C1 segment of cervical spinal cord (tissue), 14 donors: ENCODE measurements around the gene MYO16.
A peak's percentile ranks its signal among the peaks of the same experiment; 100 is the strongest.

Experiments
- DNase-seq, 14 donors: peaks; one replicate each; lab custom pipeline; 2025; lab: John Stamatoyannopoulos, UW

MYO16 gene

GRCh38 chr13:109123971-109124370, 494.6 kb downstream of the MYO16 start:
- no peak for DNase-seq

DNA sequence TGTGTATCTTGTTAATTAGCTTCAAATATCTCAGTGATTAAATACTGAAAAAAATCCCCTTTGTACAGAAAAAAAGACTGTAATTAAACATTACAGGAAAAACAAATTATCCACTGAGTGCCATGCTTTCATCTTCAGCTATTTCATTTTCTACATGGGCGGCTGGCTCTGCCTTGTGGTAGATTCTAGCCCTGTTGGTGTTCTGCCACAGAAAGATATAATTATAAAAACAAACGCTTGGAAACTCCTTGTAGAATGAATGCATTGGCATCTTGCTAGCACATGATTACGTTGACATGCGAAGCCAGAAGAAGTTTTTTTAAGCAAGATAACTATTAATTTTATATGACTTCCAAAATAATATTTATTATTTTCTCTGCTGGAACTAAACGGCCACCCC, 496.8 kb downstream of the MYO16 start:
- DNase-seq, result no peak

GRCh38 chr13:109126891-109127641, 497.7 kb downstream of the MYO16 start:
- peak in 3 of 14 donors; percentile 6 to 31 (median 16) for DNase-seq

GRCh38 chr13:109128121-109128520, 498.7 kb downstream of the MYO16 start:
- no peak for DNase-seq

GRCh38 chr13:109130093-109130835, 500.9 kb downstream of the MYO16 start:
- DNase-seq, result no peak

- DNase-seq, result peak in 2 of 14 donors; percentile 19 to 28
Measured at GRCh38 chr13:109131698-109132257, 502.4 kb downstream of the MYO16 start.

DNA sequence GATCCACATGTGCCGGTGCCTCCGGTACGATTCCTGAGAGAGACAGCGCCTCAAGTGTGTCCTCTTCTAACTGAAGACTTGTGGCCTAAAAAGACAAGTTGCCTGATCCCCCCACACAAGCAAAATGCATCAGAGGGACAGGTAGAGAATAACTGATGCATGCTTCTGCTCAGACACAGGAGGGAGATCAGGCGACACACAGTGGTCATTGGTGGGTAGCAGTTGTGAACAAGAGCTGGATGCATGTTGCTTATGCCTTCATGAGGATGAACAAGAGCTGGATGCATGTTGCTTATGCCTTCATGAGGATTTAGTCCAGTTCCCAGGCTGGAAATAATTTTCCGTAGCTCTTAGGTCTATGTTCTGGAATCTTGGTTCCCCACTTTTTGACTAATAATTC, 505.6 kb downstream of the MYO16 start:
- no peak for DNase-seq

- DNase-seq, result no peak
Measured at GRCh38 chr13:109136873-109137272, 507.5 kb downstream of the MYO16 start.

DNA sequence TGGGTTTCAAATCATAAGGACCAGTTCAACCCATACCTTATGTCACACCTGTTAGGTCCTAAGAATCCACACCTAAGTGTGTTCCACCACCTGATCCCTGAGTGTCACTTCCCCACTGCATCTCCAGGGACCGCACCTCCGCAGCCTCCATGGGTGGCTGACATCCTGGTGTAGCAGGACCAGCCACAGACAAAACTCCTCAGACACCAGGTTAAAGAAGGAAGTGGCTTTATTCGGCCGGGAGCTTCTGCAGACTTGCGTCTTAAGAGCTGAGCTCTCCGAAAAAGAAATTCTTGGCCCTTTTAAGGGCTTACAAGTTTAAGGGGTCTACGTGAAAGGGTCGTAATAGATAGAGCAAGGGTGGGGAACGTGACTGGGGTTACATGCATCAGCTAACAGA, 509.9 kb downstream of the MYO16 start:
- DNase-seq, result no peak

DNA sequence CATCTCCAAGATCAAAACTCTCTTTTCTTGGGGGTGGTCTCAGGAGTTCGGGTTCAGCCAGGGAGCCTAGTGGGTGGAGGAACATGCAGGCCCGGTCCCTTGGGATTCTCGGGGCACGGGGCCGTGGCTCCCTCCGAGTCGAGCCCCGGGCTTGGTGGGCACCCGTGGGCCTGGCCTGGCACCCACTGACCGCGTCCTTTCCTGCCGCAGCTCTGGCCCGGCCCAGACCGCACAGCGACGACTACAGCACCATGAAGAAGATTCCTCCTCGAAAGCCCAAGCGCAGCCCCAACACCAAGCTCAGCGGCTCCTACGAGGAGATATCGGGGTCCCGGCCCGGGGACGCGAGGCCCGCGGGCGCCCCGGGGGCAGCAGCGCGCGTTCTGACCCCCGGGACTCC, 510.6 kb downstream of the MYO16 start:
- DNase-seq, result no peak

DNA sequence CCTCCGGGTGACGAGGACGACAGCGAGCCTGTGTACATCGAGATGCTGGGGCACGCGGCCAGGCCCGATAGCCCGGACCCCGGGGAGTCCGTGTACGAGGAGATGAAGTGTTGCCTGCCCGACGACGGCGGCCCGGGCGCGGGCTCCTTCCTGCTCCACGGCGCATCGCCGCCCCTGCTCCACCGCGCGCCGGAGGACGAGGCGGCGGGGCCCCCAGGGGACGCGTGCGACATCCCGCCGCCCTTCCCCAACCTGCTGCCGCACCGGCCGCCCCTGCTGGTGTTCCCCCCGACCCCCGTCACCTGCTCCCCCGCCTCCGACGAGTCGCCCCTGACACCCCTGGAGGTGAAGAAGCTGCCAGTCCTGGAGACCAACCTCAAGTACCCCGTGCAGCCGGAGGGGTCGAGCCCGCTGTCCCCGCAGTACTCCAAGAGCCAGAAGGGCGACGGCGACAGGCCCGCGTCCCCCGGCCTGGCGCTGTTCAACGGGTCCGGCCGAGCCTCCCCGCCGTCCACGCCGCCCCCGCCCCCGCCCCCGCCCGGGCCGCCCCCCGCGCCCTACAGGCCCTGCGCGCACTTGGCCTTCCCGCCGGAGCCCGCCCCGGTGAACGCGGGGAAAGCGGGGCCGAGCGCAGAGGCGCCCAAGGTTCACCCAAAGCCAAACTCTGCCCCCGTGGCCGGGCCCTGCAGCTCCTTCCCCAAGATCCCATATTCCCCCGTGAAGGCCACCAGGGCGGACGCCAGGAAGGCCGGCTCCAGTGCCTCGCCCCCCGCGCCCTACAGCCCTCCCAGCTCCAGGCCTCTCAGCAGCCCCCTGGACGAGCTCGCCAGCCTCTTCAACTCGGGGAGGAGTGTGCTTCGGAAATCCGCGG, 511.3 kb downstream of the MYO16 start:
- DNase-seq, result no peak

GRCh38 chr13:109141706-109142105, 512.3 kb downstream of the MYO16 start:
- no peak for DNase-seq

DNA sequence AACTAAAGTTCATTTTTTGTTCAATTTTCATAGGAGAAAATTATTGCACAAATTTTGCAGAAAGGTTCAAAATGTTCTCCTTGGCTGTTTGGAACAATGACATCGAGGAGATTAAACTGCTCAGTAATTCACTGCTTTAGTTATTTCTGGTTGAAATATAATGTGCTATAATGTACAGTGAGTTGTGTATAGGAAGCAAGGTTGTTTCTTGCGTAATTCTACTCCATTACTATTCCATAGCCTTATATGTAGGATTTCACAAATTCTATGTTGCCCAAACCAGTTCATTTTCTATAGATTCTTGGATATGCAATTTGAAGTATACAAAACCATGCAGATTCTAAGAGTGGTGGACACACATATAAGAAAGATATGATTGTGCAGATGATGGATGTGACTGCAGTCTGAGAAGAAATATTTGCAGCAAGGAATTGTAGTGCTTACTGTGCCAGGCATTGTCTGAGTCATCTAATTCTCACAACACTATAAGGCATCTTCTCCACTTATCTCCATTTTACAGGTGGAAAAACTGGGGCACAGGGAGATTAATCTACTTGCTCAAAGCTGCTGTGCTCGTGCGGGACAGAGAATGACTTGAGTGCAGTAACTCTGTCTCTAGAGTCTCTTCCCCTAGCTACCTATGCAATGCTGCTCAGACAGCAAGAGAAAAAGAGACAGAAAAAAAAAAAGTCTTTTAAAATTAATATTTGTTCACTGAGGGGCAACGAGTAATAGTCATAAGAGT, 515.5 kb downstream of the MYO16 start:
- DNase-seq, result no peak

DNA sequence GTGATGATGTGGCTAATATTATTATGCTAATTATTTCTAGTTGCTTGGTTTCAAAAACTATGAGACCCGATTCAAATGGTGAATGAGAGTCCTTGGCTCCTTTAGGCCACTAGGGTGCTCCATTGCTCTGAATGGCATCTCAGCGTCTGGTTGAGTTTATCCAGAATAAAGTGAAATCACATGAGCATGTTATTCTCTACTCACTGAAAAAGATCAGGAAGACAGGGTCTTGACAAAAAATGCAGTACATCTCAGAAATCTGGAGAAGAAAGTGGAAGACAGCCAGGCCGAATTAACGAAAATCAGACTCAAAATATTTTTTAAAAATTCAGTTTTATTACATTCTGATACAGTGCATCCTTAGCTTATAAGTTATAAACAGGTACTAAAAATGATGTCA, 516.2 kb downstream of the MYO16 start:
- DNase-seq, result peak in 3 of 14 donors; percentile 6 to 14 (median 14)

DNA sequence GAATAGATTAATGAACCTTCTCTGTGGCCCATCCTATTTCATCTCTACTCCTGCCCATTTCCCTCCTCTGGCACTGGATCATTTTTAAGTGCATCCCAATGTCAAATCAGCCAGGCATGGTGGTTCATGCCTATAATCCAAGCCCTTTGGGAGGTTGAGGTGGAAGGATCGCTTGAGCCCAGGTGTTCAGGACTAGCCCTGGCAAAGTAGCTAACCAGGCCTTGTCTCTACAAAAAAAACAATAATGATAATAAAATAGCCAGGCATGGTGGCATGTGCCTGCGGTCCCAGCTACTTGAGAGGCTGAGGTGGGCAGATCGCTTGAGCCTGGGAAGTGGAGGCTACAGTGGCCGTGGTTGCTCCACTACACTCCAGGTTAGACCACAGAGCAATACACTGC, 517.0 kb downstream of the MYO16 start:
- no peak for DNase-seq

GRCh38 chr13:109146912-109147647, 517.7 kb downstream of the MYO16 start:
- DNase-seq, result no peak

GRCh38 chr13:109148243-109148642, 518.8 kb downstream of the MYO16 start:
- DNase-seq, result no peak

DNA sequence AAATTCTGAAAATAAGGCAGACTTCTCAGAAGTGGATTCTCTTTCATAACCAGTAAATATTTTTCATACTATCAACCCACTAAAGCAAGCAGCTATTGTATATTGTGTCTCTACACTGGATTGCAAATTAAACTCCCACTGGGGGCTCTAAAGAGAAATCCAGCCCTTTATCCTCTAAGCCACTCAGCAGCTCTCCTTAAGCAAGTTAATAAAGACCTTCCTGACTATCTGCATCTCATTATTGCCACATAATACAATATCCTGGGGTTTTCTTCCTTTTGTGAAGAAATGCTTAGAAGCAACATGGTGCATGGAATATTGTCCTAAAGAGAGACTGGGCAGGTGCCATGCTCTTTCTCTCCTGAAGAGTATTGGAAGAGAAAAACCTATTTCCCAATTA, 521.3 kb downstream of the MYO16 start:
- DNase-seq, result no peak

- no peak for DNase-seq
Measured at GRCh38 chr13:109151255-109151654, 521.8 kb downstream of the MYO16 start.

GRCh38 chr13:109151696-109152095, 522.3 kb downstream of the MYO16 start:
- DNase-seq, result no peak
